GM12878 (cell line): ENCODE measurements around the gene DUSP10. TPM values are rescaled to one million over a fixed set of nuclear protein-coding genes. Genes with fewer than 3 reads are reported as not detected.

ENCODE experiments used
- ATAC-seq: fragments of 200-7000 bp; cut with Tn5 transposase; 3 replicates; pipeline ENCODE4 v1.9.1; 2020; ENCODE audit warnings: mild to moderate bottlenecking, moderate library complexity
- BruUV-seq: library from RNA; stranded (reverse); fragments of 400-500 nt; replicated peaks from 2 replicates; lab custom pipeline; 2021; lab: Mats Ljungman, UMichigan
- CTCF ChIA-PET: fragments of 300-600 bp; sonication (Branson Sonifier 250); formaldehyde crosslinking; extraction: SDS; loops from one replicate; lab custom pipeline; 2021; ENCODE audit warnings: inconsistent platforms; lab: Yijun Ruan, JAX
- POLR2A ChIA-PET: fragments of 350-600 bp; formaldehyde crosslinking; extraction: SDS; loops from one replicate; lab custom pipeline; 2021; ENCODE audit warnings: inconsistent platforms; lab: Charles Lee
- RAD21 ChIA-PET: fragments of 300-600 bp; sonication (Branson Sonifier 250); formaldehyde crosslinking; loops from one replicate; lab custom pipeline; 2023; ENCODE audit warnings: antibody characterized with exemption; ENCODE audit not compliant: unreplicated experiment; lab: Charles Lee
- SMC1A ChIA-PET: fragments of 300-600 bp; sonication (Branson Sonifier 250); formaldehyde crosslinking; loops from one replicate; lab custom pipeline; 2023; ENCODE audit not compliant: unreplicated experiment, uncharacterized antibody; lab: Charles Lee
- DNase-seq: peaks from one replicate; pipeline ENCODE4 v3.0.0-alpha.2; 2011; ENCODE audit warnings: low read depth, low spot score
- FAIRE-seq: peaks from 3 replicates; lab custom pipeline; 2011; peaks lifted over from hg19 to GRCh38; lab: Jason Lieb, UNC
- H2AFZ ChIP-seq: 2 replicates; pipeline ENCODE4 v1.6.0; 2011; ENCODE audit warnings: low read depth, low read length, control low read depth; ENCODE audit not compliant: control insufficient read depth
- H3K27ac ChIP-seq: 2 replicates; pipeline ENCODE4 v1.5.1; 2011; ENCODE audit warnings: control low read depth; ENCODE audit not compliant: control insufficient read depth, insufficient read depth
- H3K27me3 ChIP-seq, 2 experiments: replicated peaks in 1 of 2; 2 replicates each; pipeline versions ENCODE4 v1.6.0 to v1.6.1; 2011; ENCODE audit warnings: low read length in 1 of 2; ENCODE audit not compliant: control insufficient read depth in 2 of 2, insufficient read depth in 2 of 2
- H3K36me3 ChIP-seq, 2 experiments: 2 replicates each; pipeline ENCODE4 v1.5.1; 2011; ENCODE audit warnings: low read length in 1 of 2; ENCODE audit not compliant: control insufficient read depth in 2 of 2, insufficient read depth in 2 of 2
- H3K4me1 ChIP-seq: 2 replicates; pipeline ENCODE4 v1.6.1; 2011; ENCODE audit warnings: mild to moderate bottlenecking, low read length, moderate library complexity, mixed read lengths; ENCODE audit not compliant: control insufficient read depth, insufficient read depth
- H3K4me2 ChIP-seq: 2 replicates; pipeline ENCODE4 v1.6.0; 2011; ENCODE audit warnings: control low read depth; ENCODE audit not compliant: control insufficient read depth, insufficient read depth
- H3K4me3 ChIP-seq: fragments of 200-600 bp; sonication (generic); 2 replicates; pipeline ENCODE4 v1.5.1; 2016
- H3K79me2 ChIP-seq: 2 replicates; pipeline ENCODE4 v1.6.0; 2011; ENCODE audit warnings: low read length; ENCODE audit not compliant: control insufficient read depth, insufficient read depth
- H3K9ac ChIP-seq: 2 replicates; pipeline ENCODE4 v1.8.0; 2011; ENCODE audit warnings: low read length, control low read depth, mixed read lengths; ENCODE audit not compliant: control insufficient read depth, insufficient read depth
- H3K9me3 ChIP-seq: replicated peaks from 3 replicates; pipeline ENCODE4 v1.5.1; 2011; ENCODE audit warnings: mild to moderate bottlenecking, low read length; ENCODE audit not compliant: control insufficient read depth, insufficient read depth
- H4K20me1 ChIP-seq: 2 replicates; pipeline ENCODE4 v1.6.0; 2011; ENCODE audit not compliant: control insufficient read depth, insufficient read depth
- BCL3 ChIP-seq: IDR thresholded peaks from 2 replicates; pipeline ENCODE4 v1.6.1; 2011; ENCODE audit warnings: borderline replicate concordance, low read depth, mild to moderate bottlenecking, moderate library complexity, low read length; ENCODE audit not compliant: insufficient read depth, poor library complexity, severe bottlenecking
- CHD4 ChIP-seq: fragments of 200-600 bp; sonication (generic); IDR thresholded peaks from 2 replicates; pipeline ENCODE4 v1.6.1; 2016; ENCODE audit warnings: mild to moderate bottlenecking
- DPF2 ChIP-seq: fragments of 450-650 bp; IDR thresholded peaks from 2 replicates; pipeline ENCODE4 v1.6.1; 2017; ENCODE audit warnings: mild to moderate bottlenecking
- HDAC6 ChIP-seq: fragments of 200-600 bp; sonication (generic); IDR thresholded peaks from one replicate; pipeline ENCODE4 v1.8.0; 2017; ENCODE audit warnings: antibody characterized with exemption; ENCODE audit not compliant: unreplicated experiment
- IKZF2 ChIP-seq, 2 experiments: fragments of 450-650 bp; IDR thresholded peaks; 2 replicates each; pipeline ENCODE4 v1.6.1; 2017; ENCODE audit warnings: mild to moderate bottlenecking in 2 of 2, moderate library complexity in 2 of 2
- JUNB ChIP-seq: IDR thresholded peaks from 2 replicates; pipeline ENCODE4 v1.6.1; 2016; ENCODE audit warnings: antibody characterized with exemption, mild to moderate bottlenecking
- MAX ChIP-seq: IDR thresholded peaks from 2 replicates; pipeline ENCODE4 v1.6.1; 2012; ENCODE audit warnings: low read depth, low read length, improper control_type of control experiment
- MEF2A ChIP-seq: IDR thresholded peaks from 2 replicates; pipeline ENCODE4 v1.6.1; 2011; ENCODE audit warnings: low read depth, mild to moderate bottlenecking, low read length, moderate library complexity; ENCODE audit not compliant: insufficient read depth
- MEF2B ChIP-seq: fragments of 450-650 bp; IDR thresholded peaks from 2 replicates; pipeline ENCODE4 v1.6.1; 2018; ENCODE audit warnings: mild to moderate bottlenecking, moderate library complexity; ENCODE audit not compliant: partially characterized antibody, poor library complexity, severe bottlenecking
- NBN ChIP-seq: fragments of 450-650 bp; IDR thresholded peaks from 2 replicates; pipeline ENCODE4 v1.6.1; 2016
- NFXL1 ChIP-seq: fragments of 450-650 bp; IDR thresholded peaks from 2 replicates; pipeline ENCODE4 v1.6.1; 2017; ENCODE audit warnings: antibody characterized with exemption, mild to moderate bottlenecking, borderline replicate concordance
- PKNOX1 ChIP-seq: fragments of 450-650 bp; IDR thresholded peaks from 2 replicates; pipeline ENCODE4 v1.6.1; 2016; ENCODE audit warnings: mild to moderate bottlenecking
- YBX1 ChIP-seq: fragments of 450-650 bp; IDR thresholded peaks from 2 replicates; pipeline ENCODE4 v1.6.1; 2016; ENCODE audit warnings: antibody characterized with exemption
- ZNF24 ChIP-seq: fragments of 450-650 bp; IDR thresholded peaks from 2 replicates; pipeline ENCODE4 v1.6.1; 2017; ENCODE audit warnings: antibody characterized with exemption, mild to moderate bottlenecking
- ZZZ3 ChIP-seq: IDR thresholded peaks from 2 replicates; pipeline ENCODE4 v1.6.1; 2011; ENCODE audit warnings: low read depth; ENCODE audit not compliant: control insufficient read depth, insufficient read length
- WGBS: methylation state at CpG from one replicate; pipeline ENCODE4 v1.1.6; 2016; ENCODE audit warnings: low lambda C conversion rate; ENCODE audit not compliant: insufficient replicate concordance, insufficient coverage; ENCODE audit errors: missing lambda C conversion rate; 5-methylcytosine and 5-hydroxymethylcytosine counted together
- in situ Hi-C: fragments of 300-500 bp; cut with MboI; formaldehyde crosslinking; loops from 9 replicates; pipeline ENCODE4 v1.14.3; 2018; ENCODE audit warnings: mixed read lengths
- intact Hi-C: fragments of 100-400 bp; cut with micrococcal nuclease; formaldehyde crosslinking; loops from one replicate; pipeline ENCODE4 v1.14.2; 2022; ENCODE audit not compliant: unreplicated experiment
- polyA plus RNA-seq, 11 experiments: library from polyadenylated mRNA; depleted of rRNA in 4 of 11; unstranded in 6 of 11; stranded (reverse) in 5 of 11; fragments of >200 nt; fragmentation: Nextera tagmentation in 4 of 11; fragmentation: Illumina TruSeq in 1 of 11; extraction: Ambion mirVana in 4 of 11; extraction: Trizol in 1 of 11; gene quantifications; 1 replicate in 1 of 11; 2 replicates in 10 of 11; pipeline versions ENCODE4 v1.2.1 to v1.2.3, GENCODE V29; 2011 to 2016; ENCODE audit warnings: inconsistent platforms in 2 of 11, missing spikeins in 2 of 11, low read depth in 1 of 11
- total RNA-seq, 4 experiments: library from RNA; depleted of rRNA in 3 of 4; stranded (reverse); fragments of >200 nt in 3 of 4; fragmentation: Illumina TruSeq in 1 of 4; extraction: Trizol in 1 of 4; gene quantifications; 2 replicates each; pipeline versions ENCODE4 v1.2.1 to v1.2.3, GENCODE V29; 2013 to 2021

DUSP10 gene
- total and polyA plus RNA-seq, 10 of the 15 experiments (the other 5 are each of a cell fraction or from before 2014, with no cell fraction given) = 20.3 to 38.4 (median 27.8) TPM

DNA sequence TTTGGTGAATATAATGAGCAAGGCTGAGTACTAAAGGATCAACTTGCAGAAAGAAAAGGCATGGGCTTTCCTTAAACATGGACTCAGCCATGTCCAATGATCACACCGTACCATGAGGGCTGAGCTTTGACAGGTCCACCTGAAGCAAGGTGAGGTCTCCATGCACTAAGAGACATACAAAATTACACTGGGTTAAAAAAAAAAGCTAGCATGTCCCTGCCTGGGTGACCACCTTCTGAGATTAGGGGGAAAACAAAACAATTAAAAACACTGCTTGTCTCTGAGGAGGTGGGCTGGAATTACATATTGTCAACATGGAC is 22.7 kb downstream of the DUSP10 start:
- 100% methylated on average over 1 of the region's 1 CpG for WGBS
- ChIA-PET SMC1A (interaction anchor here (0.5 to 18.3 kb wide), 8 partner anchors 8 to 338 kb away, joined by 3 to 292 read pairs (median 13); partner anchors contain the start of gene DUSP10), CTCF (interaction anchor here (1.2 to 2.2 kb wide), 3 partner anchors 8 to 241 kb away, joined by 5 to 12 read pairs (median 8); no protein-coding TSS in a partner anchor), POLR2A (interaction anchor here (1.5 to 4.5 kb wide), 4 partner anchors 9 to 22 kb away, joined by 3 to 23 read pairs (median 8); partner anchors contain the start of gene DUSP10), RAD21 (interaction anchor here (0.8 to 5.9 kb wide), 3 partner anchors 11 to 22 kb away, joined by 3 to 25 read pairs (median 11); partner anchors contain the start of gene DUSP10)
- Histone ChIP-seq H3K79me2 (peaks cover 97% of the 10 kb centered on the region), H2AFZ (no peak overlapping the region), H3K36me3 (peaks cover 16 to 29% of the 10 kb centered on the region in 2 experiments), H4K20me1 (no peaks in the 10 kb centered on the region), H3K4me3 (no peak overlapping the region), H3K27me3 (no peaks in the 10 kb centered on the region), H3K4me2 (no peak overlapping the region), H3K9ac (no peak overlapping the region), H3K4me1 (peaks cover 23% of the 10 kb centered on the region), H3K9me3 (peaks cover 14% of the 10 kb centered on the region), H3K27ac (no peak overlapping the region)
- ATAC-seq = no peak
- no peak for DNase-seq
- in situ Hi-C loops (no loop called here), intact Hi-C loops (no loop called here)
- FAIRE-seq = no peak
- BruUV-seq = no TSS peak
- no peak for TF ChIP-seq JUNB
- no peak for TF ChIP-seq MEF2A
- no peak for TF ChIP-seq BCL3
- no peak for TF ChIP-seq MEF2B
- no peak for TF ChIP-seq PKNOX1
- TF ChIP-seq HDAC6 = no peak
- TF ChIP-seq NBN = no peak
- no peak for TF ChIP-seq DPF2
- no peak for TF ChIP-seq IKZF2 (IDR thresholded peaks at IDR 0.05)
- TF ChIP-seq YBX1 = no peak
- no peak for TF ChIP-seq ZNF24
- TF ChIP-seq MAX = no peak
- TF ChIP-seq CHD4 = no peak
- TF ChIP-seq NFXL1 = no peak
- no peak for TF ChIP-seq ZZZ3
